Glomerular endothelial cell (primary cell): ENCODE data around the gene G6PC3. TPM values are rescaled to one million over a fixed set of nuclear protein-coding genes. Genes with fewer than 3 reads are reported as not detected.

Experiments used
- DNase-seq: peaks from one replicate; pipeline ENCODE4 v3.0.0-alpha.2; 2011; ENCODE audit warnings: low read depth, low spot score; ENCODE audit errors: extremely low read depth
- total RNA-seq: library from RNA; depleted of rRNA; stranded (reverse); fragments of >200 nt; gene quantifications from 2 replicates; pipeline ENCODE4 v1.2.3, GENCODE V29; 2015

The G6PC3 gene
- total RNA-seq, 1 donor from 2014 or later = 41.9 TPM

DNA sequence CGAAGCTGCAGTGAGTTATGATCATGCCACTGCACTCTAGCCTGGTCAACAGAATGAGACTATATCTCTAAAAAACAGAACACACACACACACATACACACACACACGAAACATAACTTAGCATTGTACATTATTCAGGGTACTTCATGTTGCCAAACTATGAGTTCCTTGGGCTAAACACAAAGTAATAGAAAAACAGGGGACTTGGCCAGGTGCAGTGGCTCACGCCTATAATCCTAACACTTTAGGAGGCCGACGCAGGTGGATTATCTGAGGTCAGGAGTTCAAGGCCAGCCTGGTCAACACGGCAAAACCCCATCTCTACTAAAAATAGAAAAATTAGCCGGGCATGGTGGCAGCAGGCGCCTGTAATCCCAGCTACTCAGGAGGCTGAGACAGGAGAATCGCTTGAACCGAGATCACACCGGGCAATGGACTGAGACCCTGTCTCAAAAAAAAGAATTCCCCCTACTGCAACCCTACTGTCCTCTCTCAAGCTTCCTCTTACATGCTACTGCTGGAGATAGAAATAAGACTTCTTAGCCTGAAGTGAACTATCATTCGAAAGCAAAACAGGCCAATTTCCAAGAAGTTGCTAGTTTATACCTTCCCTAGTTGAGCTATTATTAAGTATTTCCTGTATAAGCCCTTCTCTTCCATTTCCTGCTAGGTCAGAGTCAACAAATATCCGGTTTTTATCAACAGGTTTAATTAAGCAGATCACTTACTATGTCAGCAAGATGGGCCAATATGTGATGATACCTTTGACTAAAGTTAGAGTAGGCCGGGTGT lies 11.2 kb upstream of the G6PC3 start:
- no peak for DNase-seq

DNA sequence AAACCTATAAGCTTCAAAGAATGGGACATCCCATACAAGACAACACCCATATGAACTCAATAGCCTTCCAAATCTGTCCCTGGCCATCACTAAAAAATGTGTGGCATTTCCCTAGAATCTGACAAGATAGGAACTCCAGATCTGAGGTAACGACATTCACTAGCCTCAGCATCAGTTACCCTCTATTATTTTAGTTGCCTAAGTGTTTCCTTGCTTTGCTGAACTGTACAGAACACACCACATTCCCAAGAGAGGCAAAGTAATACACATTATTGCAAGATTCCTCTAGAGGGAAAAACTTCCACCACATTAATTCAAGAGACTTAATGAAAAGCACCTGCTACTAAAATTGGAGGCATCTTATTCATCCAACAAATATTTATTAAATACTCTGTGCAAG lies 9.1 kb upstream of the G6PC3 start:
- DNase-seq = no peak

DNA sequence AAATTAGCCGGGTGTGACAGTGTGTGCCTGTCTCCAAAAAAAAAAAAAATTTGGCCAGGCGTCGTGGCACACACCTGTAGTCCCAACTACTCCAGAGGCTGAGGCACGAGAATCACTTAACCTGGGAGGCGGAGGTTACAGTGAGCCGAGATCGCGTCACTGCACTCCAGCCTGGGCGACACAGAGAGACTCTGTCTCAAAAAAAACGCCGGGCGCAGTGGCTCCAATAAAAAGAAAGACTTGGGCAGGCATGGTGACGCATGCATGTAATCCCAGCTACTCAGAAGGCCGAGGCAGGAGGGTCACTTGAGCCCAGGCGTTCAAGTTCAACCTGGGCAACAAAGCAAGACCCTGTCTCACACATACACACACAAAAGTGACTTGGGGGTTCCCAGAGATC lies 7.7 kb upstream of the G6PC3 start:
- no peak for DNase-seq

DNA sequence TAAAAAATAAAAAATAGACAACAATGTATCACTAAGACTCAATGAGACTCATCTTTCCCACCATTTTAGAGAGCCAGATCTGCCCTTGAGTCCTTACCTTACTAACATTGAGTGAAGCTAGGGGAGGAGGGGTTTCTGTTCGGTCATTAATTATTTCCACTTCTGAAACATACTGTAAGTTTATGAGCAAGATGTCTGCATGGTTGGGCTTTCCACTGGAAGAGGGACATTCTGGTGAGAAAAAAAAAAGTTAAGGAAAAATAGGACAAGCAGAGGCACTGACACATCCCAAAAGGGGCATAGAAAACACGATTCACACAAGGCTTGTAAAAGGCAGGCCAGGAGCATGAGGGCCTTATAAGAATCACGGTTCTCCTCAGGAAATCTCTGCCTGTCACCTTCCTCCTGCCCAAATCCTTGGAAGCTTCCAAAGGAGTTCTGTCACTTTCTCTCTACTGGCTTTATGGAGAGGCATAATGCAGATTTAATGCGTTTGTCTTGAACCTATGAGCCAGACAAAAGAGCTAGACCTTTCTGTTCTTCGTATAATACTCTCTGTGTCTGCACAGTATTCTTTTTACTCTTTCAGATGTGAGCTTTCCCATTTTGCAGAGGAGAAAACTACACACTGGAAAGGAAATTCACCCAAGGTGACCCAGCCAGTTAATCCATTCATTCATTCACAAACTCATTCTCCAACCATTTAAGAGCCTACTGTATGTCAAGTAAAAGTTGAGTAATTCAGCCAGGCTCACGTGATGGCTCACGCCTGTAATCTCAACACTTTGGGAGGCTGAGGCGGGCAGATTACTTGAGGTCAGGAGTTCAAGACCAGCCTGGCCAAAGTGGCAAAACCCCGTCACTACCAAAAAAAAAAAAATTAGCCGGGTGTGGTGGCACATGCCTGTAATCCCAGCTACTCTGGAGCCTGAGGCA lies 6.6 kb upstream of the G6PC3 start:
- no peak for DNase-seq

DNA sequence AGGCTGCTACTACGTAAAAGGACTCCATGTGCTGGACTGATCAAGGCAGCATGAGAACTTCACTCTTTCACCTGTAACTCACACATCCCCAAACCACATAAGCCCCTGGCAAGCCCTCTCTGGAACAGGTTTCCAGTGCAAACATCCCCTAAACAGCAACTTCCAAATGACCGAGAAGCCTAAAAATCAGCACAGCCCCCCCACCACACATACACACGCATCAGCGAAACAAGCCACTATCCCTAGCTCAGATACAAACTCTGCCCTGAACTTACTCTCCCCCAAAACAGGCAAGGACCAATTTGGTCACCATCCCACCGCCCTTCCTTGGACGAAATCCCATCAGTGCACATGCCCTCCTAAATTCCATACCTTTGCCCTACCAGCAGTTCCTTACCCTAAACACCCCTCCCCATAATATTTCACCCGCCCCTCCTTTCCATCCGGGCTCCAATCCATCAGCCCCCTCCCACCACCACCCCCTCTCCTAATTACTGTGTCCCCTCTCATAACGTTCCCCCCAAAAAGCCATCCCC lies 4.8 kb upstream of the G6PC3 start:
- DNase-seq = no peak

DNA sequence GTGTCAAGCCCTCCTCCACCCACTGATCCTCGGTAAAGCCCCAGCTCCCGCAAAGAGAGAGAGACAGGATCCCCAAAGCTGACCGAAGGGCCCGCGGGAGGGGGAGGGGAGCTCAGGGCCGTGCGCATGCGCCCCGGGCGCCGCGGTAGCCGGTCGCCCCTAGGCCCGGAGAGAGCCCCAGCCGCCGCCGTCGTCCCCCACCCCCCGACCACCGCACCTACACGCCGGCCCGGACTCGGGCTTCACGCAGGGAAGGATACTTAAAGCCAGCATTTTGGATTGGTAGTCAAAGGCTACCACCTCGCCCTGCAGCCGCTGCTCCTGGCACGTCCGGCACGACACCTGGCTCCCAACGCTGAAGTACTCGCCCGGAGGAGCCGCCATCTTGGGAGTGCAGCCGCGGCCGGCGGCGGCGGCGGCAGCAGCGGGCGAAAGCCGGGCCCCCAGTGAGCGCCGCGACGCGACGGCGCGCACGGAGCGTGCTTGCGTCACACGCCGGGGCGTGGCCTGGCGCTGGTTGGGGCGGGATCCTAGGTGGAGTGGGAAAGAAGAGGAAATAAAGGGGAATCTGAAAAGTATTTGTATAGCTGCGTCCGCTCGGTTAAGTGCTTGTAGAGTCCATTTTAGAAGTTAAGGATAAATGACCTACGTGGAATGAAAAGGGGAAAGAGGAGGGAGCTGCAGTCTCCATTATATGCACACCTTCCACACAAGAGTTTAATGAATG lies 4.2 kb upstream of the G6PC3 start, which contains the start of gene LSM12:
Gene LSM12 (minus strand): TSS at position 468 of the 727 bp plus-strand sequence. CDS start 84 bp downstream, at position 384.
- DNase-seq = peak; percentile 41

DNA sequence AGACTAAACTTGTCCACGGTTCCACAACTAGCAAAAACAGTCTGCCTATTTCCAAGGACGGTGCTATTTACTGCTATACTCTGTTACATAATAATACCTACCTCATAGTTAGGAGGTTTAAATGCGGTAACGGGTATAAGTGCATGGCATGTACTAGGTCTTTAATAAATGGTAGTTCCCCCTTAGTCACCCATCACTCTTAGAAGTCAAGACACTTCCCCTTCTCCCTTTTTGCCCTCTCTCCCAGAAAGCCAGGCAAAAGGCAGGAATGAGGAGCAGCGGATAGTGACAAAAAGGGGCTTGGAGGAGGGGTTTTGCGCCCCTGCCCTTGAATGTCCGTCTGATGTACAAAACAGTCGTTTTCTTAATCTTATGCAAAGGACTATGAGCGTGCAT lies 3.0 kb upstream of the G6PC3 start:
- no peak for DNase-seq

DNA sequence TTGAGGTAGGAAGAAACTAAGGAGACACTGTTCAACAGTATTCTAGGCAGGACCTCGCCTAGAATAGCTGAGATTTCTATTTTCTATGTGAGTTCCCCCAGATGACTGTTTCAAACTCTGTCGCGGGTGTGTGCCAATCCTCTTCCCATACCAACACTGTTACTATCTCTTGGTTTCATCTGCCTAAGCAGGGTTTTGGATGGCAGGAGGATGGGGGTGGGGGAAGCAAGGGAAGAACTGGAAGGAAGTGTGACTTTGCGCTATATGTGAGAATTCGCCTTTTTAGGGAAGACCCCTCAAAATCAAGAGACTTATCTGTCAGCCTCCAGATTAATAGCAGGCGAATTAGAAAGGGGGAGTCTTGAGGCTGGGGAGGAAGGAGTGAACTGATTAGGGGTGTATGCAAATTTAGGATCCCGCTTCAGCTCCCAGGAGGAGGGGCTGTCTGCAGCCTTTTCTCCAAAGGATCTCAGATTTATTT lies 521 bp upstream of the G6PC3 start:
- DNase-seq = no peak

DNA sequence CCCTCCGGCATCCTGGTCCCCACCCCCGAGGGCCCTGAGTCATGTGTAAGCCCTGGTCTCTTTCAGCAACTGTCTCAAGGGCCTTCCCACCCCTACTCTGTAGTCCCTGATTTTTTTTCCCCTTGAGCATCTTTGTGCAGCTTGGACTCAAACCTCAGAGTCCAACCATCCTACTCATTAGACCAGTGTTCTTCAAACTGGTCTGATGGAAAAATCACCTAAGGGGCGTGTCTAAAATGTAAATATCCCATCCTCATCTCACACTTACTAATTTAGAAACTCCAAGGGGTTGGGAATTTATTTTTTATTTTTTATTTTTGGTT lies 624 bp downstream of the G6PC3 start:
- no peak for DNase-seq

DNA sequence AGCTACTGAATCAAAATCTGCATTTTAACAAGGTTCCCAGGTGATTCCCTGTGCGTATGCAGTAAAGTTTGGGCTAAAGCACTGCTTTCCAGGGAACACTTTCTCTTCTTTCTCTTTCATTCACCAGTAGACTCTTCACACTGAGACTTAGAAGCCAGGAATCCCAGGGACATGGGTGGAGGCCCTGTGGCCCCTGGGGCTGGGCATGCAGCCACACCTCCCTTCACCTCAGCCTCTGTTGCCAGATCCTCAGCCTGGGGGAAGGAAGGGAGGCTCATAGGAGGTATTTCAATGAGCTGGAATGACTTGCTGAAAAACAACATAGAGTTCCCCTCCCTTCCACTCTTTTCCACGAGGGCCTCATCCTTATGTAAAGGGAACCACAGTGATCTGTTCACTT lies 1.2 kb downstream of the G6PC3 start:
- DNase-seq = no peak

DNA sequence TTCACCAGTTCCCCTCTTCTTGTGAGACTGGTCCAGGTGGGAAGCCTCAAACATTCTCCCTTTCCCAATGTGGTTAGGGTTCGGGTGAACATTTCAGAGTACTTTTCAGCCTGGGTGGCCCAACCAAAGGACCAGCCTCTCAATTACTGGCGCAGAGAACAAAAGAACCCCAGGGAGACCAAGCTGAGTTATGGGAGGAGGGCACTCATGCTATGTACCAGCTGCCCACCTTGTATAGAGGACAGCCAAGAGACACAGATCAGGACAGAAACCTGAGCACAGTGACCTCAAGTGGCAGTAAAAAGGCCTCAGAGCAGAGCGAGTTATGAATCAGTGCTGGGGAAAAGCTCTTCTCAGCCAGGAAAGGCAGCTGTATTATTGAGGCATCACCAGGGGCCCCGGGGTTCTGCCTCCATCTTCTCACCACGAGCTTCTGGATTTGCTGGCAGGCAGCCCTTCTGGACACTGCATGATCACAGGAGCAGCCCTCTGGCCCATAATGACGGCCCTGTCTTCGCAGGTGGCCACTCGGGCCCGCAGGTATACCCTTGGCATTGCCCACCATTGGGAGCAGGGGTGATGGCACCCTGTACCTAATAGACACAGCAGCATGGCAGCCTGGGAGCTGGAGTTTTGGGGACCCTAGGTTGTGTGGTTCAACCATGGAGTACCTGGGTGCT lies 3.8 kb downstream of the G6PC3 start:
- DNase-seq = no peak

DNA sequence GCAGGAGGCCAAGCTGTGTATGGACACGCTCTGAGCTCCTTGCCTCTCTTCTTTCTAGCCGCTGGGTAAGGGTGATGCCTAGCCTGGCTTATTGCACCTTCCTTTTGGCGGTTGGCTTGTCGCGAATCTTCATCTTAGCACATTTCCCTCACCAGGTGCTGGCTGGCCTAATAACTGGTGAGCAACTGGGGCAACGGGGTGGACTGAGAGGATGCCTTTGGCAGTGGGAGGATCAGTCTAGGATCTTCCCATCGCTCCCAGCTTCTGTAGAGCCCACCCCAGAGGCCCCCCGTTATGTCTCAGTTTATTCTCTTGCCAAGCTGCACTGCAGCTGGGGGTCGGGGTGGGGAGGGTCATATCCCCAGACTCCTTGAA lies 4.4 kb downstream of the G6PC3 start:
- no peak for DNase-seq

DNA sequence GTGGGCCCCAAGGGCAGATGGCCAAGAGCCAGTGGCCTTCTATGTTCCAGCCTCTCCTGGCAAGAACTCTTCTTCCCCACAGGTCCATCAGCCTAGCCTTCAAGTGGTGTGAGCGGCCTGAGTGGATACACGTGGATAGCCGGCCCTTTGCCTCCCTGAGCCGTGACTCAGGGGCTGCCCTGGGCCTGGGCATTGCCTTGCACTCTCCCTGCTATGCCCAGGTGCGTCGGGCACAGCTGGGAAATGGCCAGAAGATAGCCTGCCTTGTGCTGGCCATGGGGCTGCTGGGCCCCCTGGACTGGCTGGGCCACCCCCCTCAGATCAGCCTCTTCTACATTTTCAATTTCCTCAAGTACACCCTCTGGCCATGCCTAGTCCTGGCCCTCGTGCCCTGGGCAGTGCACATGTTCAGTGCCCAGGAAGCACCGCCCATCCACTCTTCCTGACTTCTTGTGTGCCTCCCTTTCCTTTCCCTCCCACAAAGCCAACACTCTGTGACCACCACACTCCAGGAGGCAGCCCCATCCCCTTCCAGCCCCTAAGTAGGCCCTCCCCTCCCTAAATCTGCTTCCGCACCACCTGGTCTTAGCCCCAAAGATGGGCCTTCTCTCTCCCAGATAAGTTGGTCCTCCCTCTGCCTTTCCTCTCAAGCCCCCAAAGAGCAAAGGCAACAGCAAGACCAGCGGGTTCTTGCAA lies 5.2 kb downstream of the G6PC3 start:
- no peak for DNase-seq

DNA sequence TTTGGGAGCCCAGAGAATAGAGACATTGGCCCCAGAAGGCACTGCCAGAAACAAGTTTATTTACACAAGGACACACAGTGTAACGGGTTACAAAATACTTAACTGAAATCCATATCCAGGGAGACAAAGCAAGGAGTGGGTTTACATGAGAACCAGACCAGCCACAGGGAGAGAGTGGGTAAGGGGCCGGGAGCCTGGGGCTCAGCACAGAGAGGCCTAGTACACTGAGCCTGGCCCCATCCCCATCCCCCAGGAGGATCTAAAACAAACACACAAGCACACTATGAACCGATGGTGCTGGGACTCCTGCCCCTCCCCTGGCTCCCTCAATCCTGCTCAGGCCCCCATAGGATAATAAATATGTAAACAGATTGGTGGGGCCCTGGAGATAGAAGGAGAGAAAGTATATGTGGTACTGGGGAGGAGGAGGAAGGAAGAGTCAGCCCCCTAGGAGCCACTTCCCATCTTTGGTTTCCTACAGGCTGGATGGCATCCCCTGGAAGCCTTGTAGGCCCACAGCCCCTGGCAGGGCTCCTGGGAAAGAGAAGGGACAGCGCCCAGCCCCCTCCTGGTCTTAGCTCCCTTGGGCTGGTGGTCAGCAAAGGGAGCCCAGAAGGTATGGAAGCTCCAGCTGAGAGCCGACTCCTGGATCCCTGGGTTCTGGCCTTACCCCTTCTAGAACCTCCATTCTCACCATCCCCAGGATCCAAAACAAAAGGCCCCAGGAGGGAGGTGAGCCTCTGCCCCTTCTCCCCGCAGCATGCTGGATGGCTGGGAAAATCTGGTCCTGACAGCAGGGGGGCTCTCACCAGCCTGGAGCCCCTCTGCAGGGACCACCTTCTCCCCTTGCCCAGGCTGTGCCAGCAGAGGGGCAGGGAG lies 6.4 kb downstream of the G6PC3 start:
- no peak for DNase-seq

DNA sequence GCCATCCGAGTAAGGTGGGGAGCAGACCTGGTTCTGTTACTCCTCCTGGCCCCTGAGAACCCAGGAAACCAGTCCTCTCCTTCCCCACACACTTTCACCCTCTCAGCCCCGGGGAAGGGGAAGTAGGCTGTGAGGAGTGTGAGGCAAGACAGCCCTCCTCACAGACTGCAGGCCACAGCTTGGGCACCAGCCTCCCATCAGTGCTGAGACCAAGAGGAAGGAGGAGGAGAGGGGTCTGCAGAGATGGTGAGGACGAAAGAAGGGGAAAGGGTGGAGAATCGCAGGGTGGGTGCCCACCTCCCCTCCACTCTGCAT lies 7.0 kb downstream of the G6PC3 start:
- DNase-seq = no peak

DNA sequence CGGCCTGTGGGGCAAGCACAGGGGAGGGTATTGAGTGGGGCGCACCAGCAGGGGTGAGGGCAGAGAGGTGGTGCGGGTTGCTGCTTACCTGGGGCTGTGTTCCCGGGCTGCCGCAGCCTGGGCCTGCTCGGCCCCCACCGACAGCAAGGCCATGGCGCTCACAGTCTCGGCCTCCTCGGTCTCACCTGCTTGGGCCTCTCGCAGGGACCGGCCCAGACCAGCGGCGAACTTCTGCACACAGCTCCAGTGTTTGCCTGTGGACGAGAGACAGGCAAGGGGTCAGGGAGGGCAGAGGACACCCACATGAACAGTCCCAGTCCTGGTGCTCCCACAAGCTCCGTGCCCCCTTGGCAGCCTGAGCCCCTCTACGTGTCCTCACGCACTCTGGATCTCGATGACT lies 7.9 kb downstream of the G6PC3 start:
- no peak for DNase-seq

DNA sequence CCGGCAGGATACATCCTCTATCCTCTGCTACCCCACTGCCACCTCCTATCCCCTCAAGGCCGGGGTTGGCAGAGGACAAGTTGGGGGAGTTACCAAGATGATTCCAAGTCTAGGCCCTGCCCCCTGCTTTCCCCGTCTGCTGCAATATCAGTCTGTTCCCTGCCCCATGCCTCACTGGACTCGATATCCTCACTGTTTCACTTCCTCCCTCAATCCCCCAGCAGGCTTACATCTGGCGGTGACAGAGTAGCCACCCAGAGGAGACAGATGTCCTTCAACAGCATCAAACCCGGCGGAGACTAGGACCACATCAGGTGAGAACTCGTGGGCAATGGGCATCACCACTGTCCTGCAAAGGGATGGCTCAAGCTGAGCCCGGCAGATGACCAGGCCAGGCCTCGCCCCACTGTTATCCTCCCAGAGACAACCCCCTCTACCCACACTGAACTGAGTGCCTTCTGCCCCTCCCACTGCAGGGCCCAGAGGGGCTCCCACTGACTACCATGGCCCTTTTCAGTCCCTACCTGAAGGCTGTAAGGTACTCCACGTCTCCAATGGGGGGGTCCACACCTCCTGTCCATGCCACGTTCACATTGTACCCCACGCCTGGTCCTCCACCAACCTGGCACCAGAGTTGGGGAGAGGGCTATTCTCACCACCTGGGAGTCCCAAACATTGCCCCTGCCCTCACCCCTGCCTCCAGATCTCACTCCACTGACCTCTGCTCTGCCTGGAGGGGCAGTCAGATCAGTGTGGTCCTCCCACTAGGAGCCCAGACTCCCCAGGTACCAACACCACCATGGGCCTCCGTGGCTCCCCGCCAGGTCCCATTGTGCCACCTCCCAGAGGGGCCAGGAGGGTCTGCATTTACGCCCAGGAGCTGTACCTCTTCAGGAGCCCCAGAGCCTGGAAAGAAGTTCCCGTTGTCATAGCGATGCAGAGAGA lies 9.6 kb downstream of the G6PC3 start:
- no peak for DNase-seq

DNA sequence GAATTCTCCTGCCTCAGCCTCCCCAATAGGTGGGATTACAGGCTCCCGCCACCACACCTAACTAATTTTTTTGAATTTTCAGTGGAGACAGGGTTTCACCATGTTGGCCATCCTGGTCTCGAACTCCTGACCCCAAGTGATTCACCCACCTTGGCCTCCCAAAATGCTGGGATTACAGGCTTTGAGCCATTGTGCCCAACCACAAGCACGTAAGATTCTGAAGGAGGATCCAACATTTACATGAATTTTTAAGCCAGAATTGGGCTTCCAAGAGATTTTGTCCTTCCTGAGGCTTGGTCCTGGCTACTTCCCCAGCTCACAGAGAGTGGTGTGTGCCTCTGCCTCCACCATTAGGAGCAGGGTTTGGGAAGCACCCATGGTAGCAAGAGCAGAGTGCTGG lies 11.1 kb downstream of the G6PC3 start:
- DNase-seq = no peak
